ENCODE results near the gene ATP4B. TPM values are rescaled to one million over a fixed set of nuclear protein-coding genes. Genes with fewer than 3 reads are reported as not detected.

ATP4B gene
- polyA plus RNA-seq, 1 donor (not counting 4 experiments of a cell fraction or from before 2014, with no cell fraction given): not detected

GRCh38 chr13:113666951-113667701, 9.1 kb upstream of the ATP4B start, which contains the start of gene GRK1:
Gene GRK1 (plus strand): TSS chr13:113667219. CDS start chr13:113667387, 168 bp downstream.
- Histone ChIP-seq H3K27me3 (ENCODE audit: control insufficient read depth, extremely low read depth, insufficient read depth, low read length) (peaks cover 8% of the 10 kb centered on the region), H3K9me1 (ENCODE audit: control insufficient read depth, extremely low read depth, insufficient read depth, low read length) (no peaks in the 10 kb centered on the region), H3K4me2 (ENCODE audit: control insufficient read depth, extremely low read depth, insufficient read depth, low read depth, low read length) (no peak within 1 kb of the TSS), H4K20me1 (ENCODE audit: control insufficient read depth, extremely low read depth, insufficient read depth, low read length) (no peaks in the 10 kb centered on the region), H3K9me3 (ENCODE audit: control insufficient read depth, low read depth, low read length) (peaks cover 2% of the 10 kb centered on the region), H3K79me2 (ENCODE audit: control insufficient read depth, insufficient read depth, low read length) (no peaks in the 10 kb centered on the region), H3K4me3 (ENCODE audit: control insufficient read depth in 2 of 3, extremely low read depth in 1 of 3, insufficient read depth in 2 of 3, low read depth in 1 of 3, low read length in 3 of 3) (no peak within 1 kb of the TSS), H2AFZ (ENCODE audit: control insufficient read depth, low read length) (no peak within 1 kb of the TSS), H3K27ac (ENCODE audit: control insufficient read depth, insufficient read depth, low read length) (no peak within 1 kb of the TSS), H3K4me1 (ENCODE audit: control insufficient read depth, extremely low read depth, insufficient read depth, low read length) (no peaks in the 10 kb centered on the region), H3K36me3 (ENCODE audit: control insufficient read depth in 2 of 2, extremely low read depth in 1 of 2, insufficient read depth in 2 of 2, low read length in 2 of 2) (no peaks in the 10 kb centered on the region), H3K9ac (ENCODE audit: control insufficient read depth, extremely low read depth, insufficient read depth, low read length) (no peak within 1 kb of the TSS)
- no peak for FAIRE-seq
- dilution Hi-C loops (cut with MboI; ENCODE audit: extremely low pct_ligation_motif_present, low sequenced_read_pairs): no loop called here
- no peak for DNase-seq (ENCODE audit: low read depth, low spot score)
- TF ChIP-seq, protein P1, sequence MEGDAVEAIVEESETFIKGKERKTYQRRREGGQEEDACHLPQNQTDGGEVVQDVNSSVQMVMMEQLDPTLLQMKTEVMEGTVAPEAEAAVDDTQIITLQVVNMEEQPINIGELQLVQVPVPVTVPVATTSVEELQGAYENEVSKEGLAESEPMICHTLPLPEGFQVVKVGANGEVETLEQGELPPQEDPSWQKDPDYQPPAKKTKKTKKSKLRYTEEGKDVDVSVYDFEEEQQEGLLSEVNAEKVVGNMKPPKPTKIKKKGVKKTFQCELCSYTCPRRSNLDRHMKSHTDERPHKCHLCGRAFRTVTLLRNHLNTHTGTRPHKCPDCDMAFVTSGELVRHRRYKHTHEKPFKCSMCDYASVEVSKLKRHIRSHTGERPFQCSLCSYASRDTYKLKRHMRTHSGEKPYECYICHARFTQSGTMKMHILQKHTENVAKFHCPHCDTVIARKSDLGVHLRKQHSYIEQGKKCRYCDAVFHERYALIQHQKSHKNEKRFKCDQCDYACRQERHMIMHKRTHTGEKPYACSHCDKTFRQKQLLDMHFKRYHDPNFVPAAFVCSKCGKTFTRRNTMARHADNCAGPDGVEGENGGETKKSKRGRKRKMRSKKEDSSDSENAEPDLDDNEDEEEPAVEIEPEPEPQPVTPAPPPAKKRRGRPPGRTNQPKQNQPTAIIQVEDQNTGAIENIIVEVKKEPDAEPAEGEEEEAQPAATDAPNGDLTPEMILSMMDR (optimal IDR thresholded peaks at IDR 0.05 in 1 of 3, IDR thresholded peaks at IDR 0.05 in 1 of 3, conservative IDR thresholded peaks at IDR 0.05 in 1 of 3; ENCODE audit: extremely low read depth in 1 of 3, insufficient read depth in 2 of 3, low read length in 3 of 3): no peak

- Histone ChIP-seq H3K4me3 (ENCODE audit: control insufficient read depth in 2 of 3, extremely low read depth in 1 of 3, insufficient read depth in 2 of 3, low read depth in 1 of 3, low read length in 3 of 3) (no peak overlapping the region), H3K9me1 (ENCODE audit: control insufficient read depth, extremely low read depth, insufficient read depth, low read length) (no peaks in the 10 kb centered on the region), H3K4me1 (ENCODE audit: control insufficient read depth, extremely low read depth, insufficient read depth, low read length) (no peaks in the 10 kb centered on the region), H3K36me3 (ENCODE audit: control insufficient read depth in 2 of 2, extremely low read depth in 1 of 2, insufficient read depth in 2 of 2, low read length in 2 of 2) (no peaks in the 10 kb centered on the region), H3K9ac (ENCODE audit: control insufficient read depth, extremely low read depth, insufficient read depth, low read length) (no peak overlapping the region), H3K27me3 (ENCODE audit: control insufficient read depth, extremely low read depth, insufficient read depth, low read length) (peaks cover 8% of the 10 kb centered on the region), H3K79me2 (ENCODE audit: control insufficient read depth, insufficient read depth, low read length) (no peaks in the 10 kb centered on the region), H3K4me2 (ENCODE audit: control insufficient read depth, extremely low read depth, insufficient read depth, low read depth, low read length) (no peak overlapping the region), H3K27ac (ENCODE audit: control insufficient read depth, insufficient read depth, low read length) (no peak overlapping the region), H4K20me1 (ENCODE audit: control insufficient read depth, extremely low read depth, insufficient read depth, low read length) (no peaks in the 10 kb centered on the region), H2AFZ (ENCODE audit: control insufficient read depth, low read length) (no peak overlapping the region), H3K9me3 (ENCODE audit: control insufficient read depth, low read depth, low read length) (no peaks in the 10 kb centered on the region)
- no peak for TF ChIP-seq EZH2 (IDR thresholded peaks at IDR 0.05; ENCODE audit: low read length)
- TF ChIP-seq, protein P1 (optimal IDR thresholded peaks at IDR 0.05 in 1 of 3, IDR thresholded peaks at IDR 0.05 in 1 of 3, conservative IDR thresholded peaks at IDR 0.05 in 1 of 3; ENCODE audit: extremely low read depth in 1 of 3, insufficient read depth in 2 of 3, low read length in 3 of 3): no peak
- no peak for FAIRE-seq
- dilution Hi-C loops (cut with MboI; ENCODE audit: extremely low pct_ligation_motif_present, low sequenced_read_pairs): no loop called here
- no peak for DNase-seq (ENCODE audit: low read depth, low spot score)
Measured at GRCh38 chr13:113666329-113666670, 8.3 kb upstream of the ATP4B start.

All from keratinocyte (primary cell).